ENCODE results near the gene FGB. TPM values are rescaled to one million over a fixed set of nuclear protein-coding genes. Genes with fewer than 3 reads are reported as not detected.
A peak's percentile ranks its signal among the peaks of the same experiment; 100 is the strongest.

Gene FGB
- total RNA-seq, 2 donors from 2014 or later = not detected

- intact Hi-C loops (cut with DNase I) = no loop called here
- peak; percentile 27 for ATAC-seq
- H3K27me3 ChIP-seq = no peaks in the 10 kb centered on the region
- H3K27ac ChIP-seq = no peak overlapping the region
- no peak overlapping the region for H3K4me3 ChIP-seq
- WGBS, 2 donors = 14 to 18% methylated on average over 1 of the region's 1 CpG
- no peaks in the 10 kb centered on the region for H3K9me3 ChIP-seq
- no peak for DNase-seq
- no peaks in the 10 kb centered on the region for H3K36me3 ChIP-seq (replicated peaks in 1 of 2; ENCODE audit: insufficient read depth in 1 of 2, low read depth in 2 of 2)
- TF ChIP-seq POLR2A (IDR thresholded peaks at IDR 0.05) = no peak
- TF ChIP-seq CTCF (IDR thresholded peaks at IDR 0.05) = no peak
- peaks cover 24% of the 10 kb centered on the region for H3K4me1 ChIP-seq
Measured at GRCh38 chr4:154615211-154615610, 52.4 kb downstream of the FGB start.

GRCh38 chr4:154616287-154616686 lies 53.5 kb downstream of the FGB start:
- H3K9me3 ChIP-seq = no peaks in the 10 kb centered on the region
- H3K27ac ChIP-seq = peak overlapping the region in 1 of 4 donors; percentile 17
- H3K36me3 ChIP-seq (replicated peaks in 1 of 2; ENCODE audit: insufficient read depth in 1 of 2, low read depth in 2 of 2) = no peaks in the 10 kb centered on the region
- ATAC-seq (no peak), DNase-seq (no peak)
- no peak for TF ChIP-seq CTCF (IDR thresholded peaks at IDR 0.05)
- TF ChIP-seq POLR2A (IDR thresholded peaks at IDR 0.05) = no peak
- no peak overlapping the region for H3K4me3 ChIP-seq
- no peaks in the 10 kb centered on the region for H3K27me3 ChIP-seq
- 31 to 33% methylated on average over 4 of the region's 4 CpGs for WGBS, 2 donors
- H3K4me1 ChIP-seq = peaks cover 24% of the 10 kb centered on the region
- intact Hi-C loops (cut with DNase I) = no loop called here

GRCh38 chr4:154616731-154617130 lies 53.9 kb downstream of the FGB start:
- DNase-seq = no peak

GRCh38 chr4:154617820-154618317 lies 55.1 kb downstream of the FGB start:
- no peak for TF ChIP-seq POLR2A (IDR thresholded peaks at IDR 0.05)
- no peak for TF ChIP-seq CTCF (IDR thresholded peaks at IDR 0.05)
- Histone ChIP-seq H3K27ac (no peak overlapping the region), H3K9me3 (no peaks in the 10 kb centered on the region), H3K27me3 (no peaks in the 10 kb centered on the region), H3K36me3 (replicated peaks in 1 of 2; ENCODE audit: insufficient read depth in 1 of 2, low read depth in 2 of 2) (no peaks in the 10 kb centered on the region), H3K4me3 (no peak overlapping the region), H3K4me1 (peaks cover 24% of the 10 kb centered on the region)
- no peak for ATAC-seq
- intact Hi-C loops (cut with DNase I) = no loop called here
- no peak for DNase-seq
- 31 to 34% methylated on average over 5 of the region's 5 CpGs for WGBS, 2 donors

More at GRCh38 chr4:154616731-154617130, 53.9 kb downstream of the FGB start:
- Histone ChIP-seq H3K36me3 (replicated peaks in 1 of 2; ENCODE audit: insufficient read depth in 1 of 2, low read depth in 2 of 2) (no peaks in the 10 kb centered on the region), H3K27me3 (no peaks in the 10 kb centered on the region), H3K4me3 (no peak overlapping the region), H3K4me1 (peaks cover 24% of the 10 kb centered on the region), H3K9me3 (no peaks in the 10 kb centered on the region), H3K27ac (peak overlapping the region in 1 of 4 donors; percentile 17)
- 20 to 53% methylated on average over 2 of the region's 2 CpGs for WGBS, 2 donors
- intact Hi-C loops (cut with DNase I) = no loop called here
- TF ChIP-seq CTCF (IDR thresholded peaks at IDR 0.05) = no peak
- no peak for TF ChIP-seq POLR2A (IDR thresholded peaks at IDR 0.05)
- no peak for ATAC-seq

- H3K36me3 ChIP-seq (replicated peaks in 1 of 2; ENCODE audit: insufficient read depth in 1 of 2, low read depth in 2 of 2) = no peaks in the 10 kb centered on the region
- H3K4me1 ChIP-seq = peaks cover 24% of the 10 kb centered on the region
- ATAC-seq = peak; percentile 77
- peak; percentile 62 to 80 (median 72) for TF ChIP-seq CTCF (IDR thresholded peaks at IDR 0.05)
- no peak for TF ChIP-seq POLR2A (IDR thresholded peaks at IDR 0.05)
- no peaks in the 10 kb centered on the region for H3K27me3 ChIP-seq
- DNase-seq = peak; percentile 60 to 81 (median 74)
- WGBS, 2 donors = 25 to 27% methylated on average over 4 of the region's 4 CpGs
- no peak overlapping the region for H3K4me3 ChIP-seq
- H3K27ac ChIP-seq = no peak overlapping the region
- intact Hi-C loops (cut with DNase I) = no loop called here
- no peaks in the 10 kb centered on the region for H3K9me3 ChIP-seq
Measured at GRCh38 chr4:154618708-154619315, 56.0 kb downstream of the FGB start.
